Astrocyte (in vitro differentiated cells and primary cell): ENCODE results near the gene MYL12A.

Experiments
- EZH2 ChIP-seq: IDR thresholded peaks from 2 replicates; pipeline ENCODE4 v1.6.1; 2012; ENCODE audit warnings: mild to moderate bottlenecking, low read length, inconsistent platforms; ENCODE audit not compliant: insufficient read depth
- TF ChIP-seq, protein P1 (sequence below): IDR thresholded peaks from 2 replicates; pipeline ENCODE4 v1.5.1; 2011; ENCODE audit warnings: low read depth, mild to moderate bottlenecking, inconsistent platforms, low read length, moderate library complexity; ENCODE audit not compliant: insufficient read depth

DNA sequence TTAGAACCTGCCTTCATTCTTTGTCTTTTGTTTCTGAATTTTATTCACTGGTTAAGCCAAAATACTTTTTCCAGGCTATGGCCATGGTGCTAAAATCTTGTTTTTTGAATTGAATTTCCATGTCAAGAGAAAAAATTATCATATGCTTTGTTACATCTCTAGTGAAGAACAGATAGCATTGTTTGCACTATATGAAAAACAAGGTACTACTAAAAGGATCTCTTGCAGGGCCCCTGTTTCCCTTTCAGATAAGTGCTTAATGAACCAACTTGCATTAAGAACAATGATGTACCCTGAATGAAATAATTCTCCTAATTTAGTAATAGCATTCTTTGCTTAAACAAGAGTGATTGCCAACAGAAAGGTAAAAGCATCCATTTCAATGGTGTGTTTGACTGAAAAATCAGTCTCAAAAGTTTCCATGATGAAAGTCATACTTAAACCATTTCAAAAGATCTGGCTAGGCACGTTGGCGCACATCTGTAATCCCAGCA, 10.1 kb downstream of the MYL12A start:
- TF ChIP-seq, protein P1, sequence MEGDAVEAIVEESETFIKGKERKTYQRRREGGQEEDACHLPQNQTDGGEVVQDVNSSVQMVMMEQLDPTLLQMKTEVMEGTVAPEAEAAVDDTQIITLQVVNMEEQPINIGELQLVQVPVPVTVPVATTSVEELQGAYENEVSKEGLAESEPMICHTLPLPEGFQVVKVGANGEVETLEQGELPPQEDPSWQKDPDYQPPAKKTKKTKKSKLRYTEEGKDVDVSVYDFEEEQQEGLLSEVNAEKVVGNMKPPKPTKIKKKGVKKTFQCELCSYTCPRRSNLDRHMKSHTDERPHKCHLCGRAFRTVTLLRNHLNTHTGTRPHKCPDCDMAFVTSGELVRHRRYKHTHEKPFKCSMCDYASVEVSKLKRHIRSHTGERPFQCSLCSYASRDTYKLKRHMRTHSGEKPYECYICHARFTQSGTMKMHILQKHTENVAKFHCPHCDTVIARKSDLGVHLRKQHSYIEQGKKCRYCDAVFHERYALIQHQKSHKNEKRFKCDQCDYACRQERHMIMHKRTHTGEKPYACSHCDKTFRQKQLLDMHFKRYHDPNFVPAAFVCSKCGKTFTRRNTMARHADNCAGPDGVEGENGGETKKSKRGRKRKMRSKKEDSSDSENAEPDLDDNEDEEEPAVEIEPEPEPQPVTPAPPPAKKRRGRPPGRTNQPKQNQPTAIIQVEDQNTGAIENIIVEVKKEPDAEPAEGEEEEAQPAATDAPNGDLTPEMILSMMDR: no peak
- TF ChIP-seq EZH2: no peak
